Subcutaneous preadipocyte (primary cell): ENCODE measurements around the gene CAMK2G. TPM values are rescaled to one million over a fixed set of nuclear protein-coding genes. Genes with fewer than 3 reads are reported as not detected.

Experiments used
- small RNA-seq: library from RNA; depleted of rRNA; stranded (forward); fragments of <200 nt; gene quantifications from one replicate; pipeline ENCODE3, GENCODE V24; 2012
- total RNA-seq: library from RNA; depleted of rRNA; stranded (reverse); fragments of >200 nt; gene quantifications from 2 replicates; pipeline ENCODE4 v1.2.3, GENCODE V29; 2012

The CAMK2G gene
- 18.7 and 22.1 TPM in 2 replicates for total RNA-seq

GRCh38 chr10:73874267-73875138, at the start of gene CAMK2G:
CAMK2G (minus strand) TSS chr10:73874555; CDS start chr10:73874461, 94 bp downstream.

GRCh38 chr10:73910764-73911552, 36.6 kb upstream of the CAMK2G start, which contains the start of gene PLAU:
PLAU (plus strand) TSS chr10:73911132; CDS start chr10:73911556, 424 bp downstream.

GRCh38 chr10:73785211-73785720, 89.1 kb downstream of the CAMK2G start, which contains the start of gene ZSWIM8:
ZSWIM8 (plus strand) TSS chr10:73785606; CDS start chr10:73785879, 273 bp downstream.

GRCh38 chr10:73781879-73782748, 92.2 kb downstream of the CAMK2G start, which contains the start of gene CHCHD1:
CHCHD1 (plus strand) TSS chr10:73782048; CDS start chr10:73782076, 28 bp downstream.

Small RNA genes within 50 kb of the gene (small RNA-seq; reads per million reads assigned to genes)
- gene AC022400.9 (not detected), gene ZSWIM8-AS1 (not detected)

Other genes starting within 250 kb of the CAMK2G start
- not detected in 2 replicates for gene MYOZ1, start 233.1 kb downstream of the CAMK2G start, total RNA-seq
- gene SYNPO2L, start 218.5 kb downstream of the CAMK2G start, total RNA-seq = under 0.01 TPM in 1 of 2 replicates, not detected in the other
- gene AGAP5, start 176.4 kb downstream of the CAMK2G start, total RNA-seq = 3.3 and 5.5 TPM in 2 replicates
- gene SEC24C, start 130.2 kb downstream of the CAMK2G start, total RNA-seq = 32.7 and 56.3 TPM in 2 replicates
- 19.7 and 19.8 TPM in 2 replicates for gene CHCHD1, start 92.5 kb downstream of the CAMK2G start, total RNA-seq
- gene ZSWIM8, start 88.9 kb downstream of the CAMK2G start, total RNA-seq = 47.8 and 55.3 TPM in 2 replicates
- gene NDST2, start 63.0 kb downstream of the CAMK2G start, total RNA-seq = 14.3 and 20.1 TPM in 2 replicates
- gene PLAU, start 36.6 kb upstream of the CAMK2G start, total RNA-seq = 26.8 and 63.9 TPM in 2 replicates
- 147 and 223 TPM in 2 replicates for gene VCL, start 123.6 kb upstream of the CAMK2G start, total RNA-seq